H1 (cell line): ENCODE data around the gene RPUSD2. TPM values are rescaled to one million over a fixed set of nuclear protein-coding genes. Genes with fewer than 3 reads are reported as not detected.

Source experiments
- CTCF ChIA-PET: fragments of 300-600 bp; sonication (Branson Sonifier 250); formaldehyde crosslinking; loops from one replicate; lab custom pipeline; 2021; ENCODE audit not compliant: partially characterized antibody; lab: Charles Lee
- POLR2A ChIA-PET: fragments of 300-600 bp; sonication (Branson Sonifier 250); formaldehyde crosslinking; loops from one replicate; lab custom pipeline; 2021; ENCODE audit warnings: inconsistent platforms; ENCODE audit not compliant: partially characterized antibody; lab: Charles Lee
- DNase-seq, 2 experiments: peaks; one replicate each; pipeline versions ENCODE4 v3.0.0 to v3.0.0-alpha.2; 2010 to 2022; ENCODE audit warnings: low spot score in 2 of 2, low read depth in 1 of 2, mixed read lengths in 1 of 2
- FAIRE-seq: peaks from 2 replicates; lab custom pipeline; 2011; peaks lifted over from hg19 to GRCh38; lab: Jason Lieb, UNC
- H2AFZ ChIP-seq: 2 replicates; pipeline ENCODE4 v1.8.1; 2012; ENCODE audit warnings: low read length, inconsistent platforms
- H2AK5ac ChIP-seq: 2 replicates; pipeline ENCODE4 v1.6.1; 2013; ENCODE audit warnings: low read depth, low read length
- H2BK120ac ChIP-seq: replicated peaks from 2 replicates; pipeline ENCODE3; 2013; ENCODE audit warnings: low read depth, low read length, inconsistent platforms
- H2BK12ac ChIP-seq: 2 replicates; pipeline ENCODE4 v1.6.1; 2013; ENCODE audit warnings: low read depth, low read length
- H2BK15ac ChIP-seq: 2 replicates; pipeline ENCODE4 v1.6.1; 2013; ENCODE audit warnings: low read length
- H2BK20ac ChIP-seq: 2 replicates; pipeline ENCODE4 v1.6.1; 2013; ENCODE audit warnings: low read length
- H2BK5ac ChIP-seq: 2 replicates; pipeline ENCODE4 v1.6.1; 2013; ENCODE audit warnings: low read depth, low read length
- H3K14ac ChIP-seq: 2 replicates; pipeline ENCODE4 v1.6.1; 2013; ENCODE audit warnings: inconsistent platforms; ENCODE audit not compliant: insufficient read length
- H3K18ac ChIP-seq: 2 replicates; pipeline ENCODE4 v1.6.1; 2013; ENCODE audit warnings: low read length; ENCODE audit errors: extremely low read depth
- H3K23ac ChIP-seq: 2 replicates; pipeline ENCODE4 v1.6.1; 2013; ENCODE audit warnings: inconsistent platforms; ENCODE audit not compliant: insufficient read length
- H3K23me2 ChIP-seq: 2 replicates; pipeline ENCODE4 v1.6.1; 2013; ENCODE audit warnings: low read depth, low read length
- H3K27ac ChIP-seq: 2 replicates; pipeline ENCODE4 v1.6.1; 2011; ENCODE audit warnings: low read depth, low read length, inconsistent platforms
- H3K27me3 ChIP-seq, 4 experiments: replicated peaks in 1 of 4; 1 replicate in 1 of 4; 2 replicates in 3 of 4; pipeline versions ENCODE4 v1.6.1 to v1.8.1; 2011 to 2013; ENCODE audit warnings: low read length in 3 of 4, mild to moderate bottlenecking in 3 of 4, inconsistent platforms in 2 of 4, mixed read lengths in 2 of 4, moderate library complexity in 1 of 4; ENCODE audit not compliant: control insufficient read depth in 3 of 4, insufficient read depth in 3 of 4; ENCODE audit errors: extremely low read depth in 1 of 4
- H3K36me3 ChIP-seq, 4 experiments: 2 replicates each; pipeline versions ENCODE4 v1.6.1 to v1.8.1; 2011 to 2013; ENCODE audit warnings: mild to moderate bottlenecking in 4 of 4, low read length in 3 of 4, moderate library complexity in 2 of 4, control low read depth in 1 of 4, inconsistent platforms in 1 of 4; ENCODE audit not compliant: insufficient read depth in 4 of 4, control insufficient read depth in 2 of 4
- H3K4ac ChIP-seq: replicated peaks from 2 replicates; pipeline ENCODE3; 2013; ENCODE audit warnings: low read length, low read depth, mixed read lengths, inconsistent platforms; ENCODE audit not compliant: insufficient read length
- H3K4me1 ChIP-seq, 4 experiments: replicated peaks in 1 of 4; 1 replicate in 1 of 4; 2 replicates in 3 of 4; pipeline versions ENCODE4 v1.6.1 to v1.8.1; 2011 to 2013; ENCODE audit warnings: low read length in 3 of 4, inconsistent platforms in 2 of 4, mixed read lengths in 1 of 4; ENCODE audit not compliant: insufficient read depth in 4 of 4, control insufficient read depth in 3 of 4
- H3K4me2 ChIP-seq, 2 experiments: 2 replicates each; pipeline versions ENCODE4 v1.6.1 to v1.8.1; 2011 to 2013; ENCODE audit warnings: low read depth in 2 of 2, low read length in 2 of 2, control low read depth in 1 of 2, inconsistent platforms in 1 of 2, mild to moderate bottlenecking in 1 of 2; ENCODE audit not compliant: insufficient read depth in 1 of 2
- H3K4me3 ChIP-seq, 4 experiments: fragments of 200-600, 300-600 bp in 1 of 4; sonication (generic), shearing (Covaris generic), sonication (Bioruptor Twin) in 1 of 4; 2 replicates each; pipeline versions ENCODE4 v1.5.1 to v1.8.1; 2011 to 2016; ENCODE audit warnings: low read length in 4 of 4, low read depth in 3 of 4, control low read depth in 2 of 4, inconsistent platforms in 2 of 4, mild to moderate bottlenecking in 2 of 4, mixed read lengths in 1 of 4, moderate library complexity in 1 of 4; ENCODE audit not compliant: insufficient read depth in 2 of 4; ENCODE audit errors: extremely low read depth in 1 of 4
- H3K56ac ChIP-seq: replicated peaks from 2 replicates; pipeline ENCODE3; 2013; ENCODE audit warnings: low read depth, mild to moderate bottlenecking, mixed read lengths, low read length, inconsistent platforms; ENCODE audit not compliant: insufficient read length
- H3K79me1 ChIP-seq: 2 replicates; pipeline ENCODE4 v1.6.1; 2013; ENCODE audit warnings: low read depth, low read length, control low read depth
- H3K79me2 ChIP-seq, 2 experiments: 2 replicates each; pipeline versions ENCODE4 v1.6.1 to v1.8.1; 2012 to 2013; ENCODE audit warnings: low read length in 2 of 2, mild to moderate bottlenecking in 2 of 2, inconsistent platforms in 1 of 2; ENCODE audit not compliant: insufficient read depth in 2 of 2, control insufficient read depth in 1 of 2
- H3K9ac ChIP-seq, 4 experiments: replicated peaks in 1 of 4; 1 replicate in 1 of 4; 2 replicates in 3 of 4; pipeline versions ENCODE4 v1.6.1 to v1.8.1; 2011 to 2013; ENCODE audit warnings: low read depth in 3 of 4, low read length in 3 of 4, control low read depth in 2 of 4, mild to moderate bottlenecking in 2 of 4, moderate library complexity in 2 of 4, inconsistent platforms in 1 of 4; ENCODE audit errors: extremely low read depth in 1 of 4
- H3K9me3 ChIP-seq, 2 experiments: 2 replicates each; pipeline versions ENCODE4 v1.6.1 to v1.8.1; 2012 to 2013; ENCODE audit warnings: mild to moderate bottlenecking in 2 of 2, moderate library complexity in 2 of 2, control low read depth in 1 of 2, inconsistent platforms in 1 of 2, low read depth in 1 of 2, low read length in 1 of 2, mixed read lengths in 1 of 2; ENCODE audit not compliant: insufficient read depth in 2 of 2
- H4K20me1 ChIP-seq, 2 experiments: replicated peaks in 1 of 2; 2 replicates each; pipeline versions ENCODE3 to v1.8.1; 2011 to 2013; ENCODE audit warnings: inconsistent platforms in 2 of 2, low read length in 2 of 2, mild to moderate bottlenecking in 1 of 2; ENCODE audit not compliant: insufficient read depth in 2 of 2, control insufficient read depth in 1 of 2
- H4K5ac ChIP-seq: 2 replicates; pipeline ENCODE4 v1.6.1; 2013; ENCODE audit warnings: low read length, low read depth, mixed read lengths, inconsistent platforms; ENCODE audit not compliant: insufficient read length
- H4K8ac ChIP-seq: 2 replicates; pipeline ENCODE4 v1.8.0; 2013; ENCODE audit warnings: mild to moderate bottlenecking, moderate library complexity, low read length, inconsistent platforms; ENCODE audit not compliant: insufficient read depth; ENCODE audit errors: extremely low read depth
- H4K91ac ChIP-seq: replicated peaks from 2 replicates; pipeline ENCODE3; 2013; ENCODE audit warnings: low read length, mixed read lengths, inconsistent platforms; ENCODE audit not compliant: insufficient read length
- ASH2L ChIP-seq: fragments of 200-600, 300-600 bp; sonication (generic); IDR thresholded peaks from one replicate; pipeline ENCODE4 v1.7.1; 2017; ENCODE audit warnings: low read length
- ATF2 ChIP-seq: IDR thresholded peaks from 2 replicates; pipeline ENCODE4 v1.6.1; 2012; ENCODE audit warnings: low read length, inconsistent platforms
- CBX8 ChIP-seq: fragments of 300-800, 300-1000 bp; sonication (generic); IDR thresholded peaks from 2 replicates; pipeline ENCODE4 v1.7.1; 2016; ENCODE audit warnings: low read depth, low read length, borderline replicate concordance
- CHD2 ChIP-seq: IDR thresholded peaks from 2 replicates; pipeline ENCODE4 v1.6.1; 2012; ENCODE audit warnings: low read length, improper control_type of control experiment
- SIRT6 ChIP-seq: IDR thresholded peaks from one replicate; pipeline ENCODE4 v1.7.1; 2012; ENCODE audit warnings: low read length, inconsistent platforms
- TEAD4 ChIP-seq: IDR thresholded peaks from 2 replicates; pipeline ENCODE4 v1.6.1; 2012; ENCODE audit warnings: low read depth, low read length, inconsistent platforms, mixed read lengths
- USF2 ChIP-seq: IDR thresholded peaks from 2 replicates; pipeline ENCODE4 v1.6.1; 2011; ENCODE audit warnings: low read length, improper control_type of control experiment
- ZNF274 ChIP-seq: IDR thresholded peaks from 2 replicates; pipeline ENCODE4 v1.7.0; 2012; ENCODE audit warnings: low read length, borderline replicate concordance; ENCODE audit errors: extremely low read depth
- WGBS, 2 experiments: shearing (Covaris generic) in 1 of 2; methylation state at CpG; one replicate each; pipeline versions ENCODE4 v1.1.6 to v1.1.7; 2013 to 2015; ENCODE audit warnings: low lambda C conversion rate in 2 of 2, mixed read lengths in 2 of 2, inconsistent platforms in 1 of 2, low coverage in 1 of 2, missing lambda C conversion rate in 1 of 2; ENCODE audit not compliant: insufficient replicate concordance in 2 of 2, insufficient coverage in 1 of 2, insufficient read length in 1 of 2; ENCODE audit errors: extremely low coverage in 1 of 2, missing lambda C conversion rate in 1 of 2; 5-methylcytosine and 5-hydroxymethylcytosine counted together
- polyA plus RNA-seq, 7 experiments: library from polyadenylated mRNA; depleted of rRNA in 3 of 7; stranded (reverse) in 5 of 7; unstranded in 2 of 7; fragments of >200 nt in 5 of 7; fragments of 200-250 nt in 2 of 7; gene quantifications; 1 replicate in 5 of 7; 2 replicates in 1 of 7; 4 replicates in 1 of 7; pipeline versions ENCODE4 v1.2.1 to v1.2.3, GENCODE V29; 2011 to 2013; ENCODE audit warnings: missing spikeins in 2 of 7, mixed read lengths in 2 of 7
- total RNA-seq: library from RNA; stranded (reverse); fragmentation: NEBNext Ultra II Directional; extraction: Animal tissue kit (Norgen Biotek cat#: 25700); gene quantifications from 2 replicates; pipeline ENCODE4 v1.2.1, GENCODE V29; 2021

RPUSD2 gene
- total and polyA plus RNA-seq, 2 of the 8 experiments (the other 6 are each of a cell fraction or from before 2014, with no cell fraction given): 14.5 to 28.5 TPM

GRCh38 chr15:40591389-40591788 is 22.3 kb downstream of the RPUSD2 start:
- Histone ChIP-seq H3K36me3 (no peaks in the 10 kb centered on the region), H2BK15ac (no peak overlapping the region), H3K79me2 (peaks cover 0 to 8% of the 10 kb centered on the region in 2 experiments; a peak in 2 of 4 replicates), H3K4me2 (peak overlapping the region; percentile 40 to 50), H3K23me2 (peaks cover 9% of the 10 kb centered on the region; the same call in 1 of the 2 replicates), H3K9me3 (no peaks in the 10 kb centered on the region), H4K8ac (no peak overlapping the region), H4K5ac (peak overlapping the region; percentile 73), H3K79me1 (no peaks in the 10 kb centered on the region), H3K4me3 (peak overlapping the region in 2 of 4 experiments; percentile 14 to 39; a peak in 4 of 8 replicates), H2BK120ac (no peak overlapping the region), H2BK5ac (no peak overlapping the region), H3K4ac (no peak overlapping the region), H3K18ac (no peak overlapping the region; the same call in 1 of the 2 replicates), H3K27ac (no peak overlapping the region), H3K27me3 (no peaks in the 10 kb centered on the region), H3K4me1 (peaks cover 0 to 2% (median 0%) of the 10 kb centered on the region in 4 experiments; a peak in 1 of 7 replicates), H3K14ac (no peak overlapping the region), H2BK12ac (no peak overlapping the region), H4K20me1 (no peaks in the 10 kb centered on the region), H3K56ac (no peak overlapping the region), H2AK5ac (no peak overlapping the region), H3K9ac (peak overlapping the region in 1 of 4 experiments; percentile 7; a peak in 1 of 7 replicates), H4K91ac (no peak overlapping the region), H3K23ac (no peak overlapping the region), H2AFZ (peak overlapping the region; percentile 89; the same call in 1 of the 2 replicates), H2BK20ac (no peak overlapping the region)
- DNase-seq: peak in 1 of 2 experiments; percentile 53
- no peak for FAIRE-seq
- CTCF ChIA-PET: interaction anchor here (1.0 to 4.8 kb wide), 14 partner anchors 10 to 248 kb away, joined by 3 to 42 read pairs (median 4); partner anchors contain the start of genes RAD51 and RPUSD2
- TF ChIP-seq USF2 (no peak), TEAD4 (no peak), ATF2 (no peak), ZNF274 (no peak), CBX8 (no peak), CHD2 (no peak), SIRT6 (no peak), ASH2L (no peak)
- POLR2A ChIA-PET: interaction anchor here (1.5 kb wide), 2 partner anchors 11 to 27 kb away, joined by 3 to 4 read pairs; partner anchors contain the start of gene CCDC32
- 44% methylated on average over 8 of the region's 8 CpGs; no CpG with 5 or more reads in 1 of the 2 experiments for WGBS, 2 experiments
